Sigmoid colon (tissue), 7 donors: Measurements from ENCODE around the gene SLITRK3. TPM values are rescaled to one million over a fixed set of nuclear protein-coding genes. Genes with fewer than 3 reads are reported as not detected.
A peak's percentile ranks its signal among the peaks of the same experiment; 100 is the strongest.

ENCODE experiments used
- DNase-seq: peaks from one replicate; pipeline ENCODE4 v3.0.0-alpha.2; 2019
- H3K27ac ChIP-seq, 4 donors: fragments of 200-600 bp; sonication (generic); one replicate each; pipeline ENCODE4 v1.5.1; 2016 to 2019; ENCODE audit warnings: mild to moderate bottlenecking in 1 of 4
- H3K27me3 ChIP-seq, 3 donors: fragments of 200-600 bp; sonication (generic); one replicate each; pipeline ENCODE4 v1.5.1; 2019; ENCODE audit warnings: mild to moderate bottlenecking in 1 of 3
- H3K36me3 ChIP-seq, 4 donors: fragments of 200-600 bp; sonication (generic); one replicate each; pipeline ENCODE4 v1.5.1; 2016 to 2019
- H3K4me1 ChIP-seq, 4 donors: fragments of 200-600 bp; sonication (generic); one replicate each; pipeline ENCODE4 v1.5.1; 2017 to 2019
- H3K4me3 ChIP-seq, 4 donors: fragments of 200-600 bp; sonication (generic); one replicate each; pipeline ENCODE4 v1.5.1; 2017 to 2019; ENCODE audit warnings: mild to moderate bottlenecking in 2 of 4, moderate library complexity in 1 of 4
- H3K9me3 ChIP-seq, 4 donors: fragments of 200-600 bp in 3 of 4; sonication (generic) in 3 of 4; one replicate each; pipeline versions ENCODE4 v1.5.1 to v1.6.1; 2013 to 2019
- CTCF ChIP-seq, 4 experiments: fragments of 450-650 bp in 3 of 4; fragments of 200-600 bp in 1 of 4; IDR thresholded peaks; one replicate each; pipeline ENCODE4 v1.5.1; 2016 to 2019; ENCODE audit warnings: antibody characterized with exemption in 4 of 4, mild to moderate bottlenecking in 3 of 4, moderate library complexity in 2 of 4
- EP300 ChIP-seq, 4 donors: sonication (generic); formaldehyde crosslinking; IDR thresholded peaks; one replicate each; pipeline ENCODE4 v1.6.1; 2017; ENCODE audit warnings: antibody characterized with exemption in 4 of 4
- POLR2A ChIP-seq, 2 donors: fragments of 450-650 bp; IDR thresholded peaks; one replicate each; pipeline ENCODE4 v1.6.1; 2016; ENCODE audit warnings: antibody characterized with exemption in 2 of 2, mild to moderate bottlenecking in 2 of 2, moderate library complexity in 2 of 2
- POLR2AphosphoS5 ChIP-seq, 4 donors: sonication (generic); formaldehyde crosslinking; IDR thresholded peaks; one replicate each; pipeline ENCODE4 v1.6.1; 2017; ENCODE audit warnings: antibody characterized with exemption in 4 of 4
- WGBS, 2 donors: extraction: QIAGEN DNeasy Blood & Tissue Kit; methylation state at CpG; one replicate each; pipeline ENCODE4 v1.1.7; 2013; 5-methylcytosine and 5-hydroxymethylcytosine counted together
- intact Hi-C: fragments of 100-400 bp; cut with DNase I; formaldehyde crosslinking; loops from one replicate; pipeline ENCODE4 v1.15.1; 2023
- polyA plus RNA-seq, 3 donors: library from polyadenylated mRNA; stranded (reverse); fragments of 200-250 nt; gene quantifications; one replicate each; pipeline ENCODE4 v1.2.3, GENCODE V29; 2013
- total RNA-seq, 4 donors: library from RNA; depleted of rRNA; stranded (reverse); fragments of >200 nt; gene quantifications; one replicate each; pipeline ENCODE4 v1.1.0, GENCODE V29; 2016
- donor health status: healthy with polysubstance abuse.
- donor health status: Bipolar disorder and iron deficiency.
- donor health status: healthy.

SLITRK3 gene
- total and polyA plus RNA-seq, 7 donors = 0.66 to 12.5 (median 5.6) TPM; not detected in 2

GRCh38 chr3:165201964-165202363 lies 5.8 kb upstream of the SLITRK3 start:
- no peak for DNase-seq
- H3K4me3 ChIP-seq = no peak overlapping the region
- TF ChIP-seq POLR2AphosphoS5 (IDR thresholded peaks at IDR 0.05) (no peak), CTCF (IDR thresholded peaks at IDR 0.05) (no peak), POLR2A (IDR thresholded peaks at IDR 0.05) (no peak), EP300 (IDR thresholded peaks at IDR 0.05) (no peak)
- WGBS, 2 donors = 83 to 87% methylated on average over 2 of the region's 2 CpGs
- no peaks in the 10 kb centered on the region for H3K36me3 ChIP-seq
- H3K9me3 ChIP-seq = no peaks in the 10 kb centered on the region
- intact Hi-C loops = no loop called here
- peaks cover 0 to 6% (median 5%) of the 10 kb centered on the region in 4 donors for H3K4me1 ChIP-seq
- H3K27me3 ChIP-seq = peaks cover 0 to 52% (median 14%) of the 10 kb centered on the region in 3 donors
- H3K27ac ChIP-seq = no peak overlapping the region

- 14 to 17% methylated on average over 3 of the region's 3 CpGs for WGBS, 2 donors
- Histone ChIP-seq H3K4me3 (peak overlapping the region in 3 of 4 donors; percentile 49 to 56 (median 54)), H3K36me3 (no peaks in the 10 kb centered on the region), H3K27ac (peak overlapping the region; percentile 27 to 87 (median 55)), H3K9me3 (no peaks in the 10 kb centered on the region), H3K4me1 (peaks cover 0 to 42% (median 29%) of the 10 kb centered on the region in 4 donors), H3K27me3 (peaks cover 10 to 97% (median 36%) of the 10 kb centered on the region in 3 donors)
- intact Hi-C loops = no loop called here
- TF ChIP-seq CTCF (IDR thresholded peaks at IDR 0.05) (no peak), POLR2AphosphoS5 (IDR thresholded peaks at IDR 0.05) (peak in 1 of 4 donors; percentile 11), EP300 (IDR thresholded peaks at IDR 0.05) (no peak), POLR2A (IDR thresholded peaks at IDR 0.05) (no peak)
- no peak for DNase-seq
Measured at GRCh38 chr3:165197481-165197800, 1.3 kb upstream of the SLITRK3 start.

GRCh38 chr3:165196577-165197480 lies 645 bp upstream of the SLITRK3 start:
- peak; percentile 64 for DNase-seq
- peak overlapping the region; percentile 44 to 56 (median 52) for H3K4me3 ChIP-seq
- 4% methylated on average over 50 of the region's 50 CpGs for WGBS, 2 donors
- peaks cover 10 to 95% (median 36%) of the 10 kb centered on the region in 3 donors for H3K27me3 ChIP-seq
- no peaks in the 10 kb centered on the region for H3K36me3 ChIP-seq
- intact Hi-C loops = no loop called here
- TF ChIP-seq EP300 (IDR thresholded peaks at IDR 0.05) (no peak), CTCF (IDR thresholded peaks at IDR 0.05) (peak in 1 of 4 experiments; percentile 20), POLR2A (IDR thresholded peaks at IDR 0.05) (no peak), POLR2AphosphoS5 (IDR thresholded peaks at IDR 0.05) (no peak)
- no peaks in the 10 kb centered on the region for H3K9me3 ChIP-seq
- H3K27ac ChIP-seq = peak overlapping the region; percentile 49 to 87 (median 58)
- H3K4me1 ChIP-seq = peaks cover 0 to 42% (median 29%) of the 10 kb centered on the region in 4 donors

- WGBS, 2 donors = 3 to 7% methylated on average over 18 of the region's 18 CpGs
- TF ChIP-seq POLR2AphosphoS5 (IDR thresholded peaks at IDR 0.05) (no peak), CTCF (IDR thresholded peaks at IDR 0.05) (no peak), POLR2A (IDR thresholded peaks at IDR 0.05) (no peak)
- DNase-seq = no peak
- no peaks in the 10 kb centered on the region for H3K36me3 ChIP-seq
- H3K27me3 ChIP-seq = peaks cover 10 to 79% (median 36%) of the 10 kb centered on the region in 3 donors
- no peaks in the 10 kb centered on the region for H3K9me3 ChIP-seq
- peaks cover 0 to 42% (median 29%) of the 10 kb centered on the region in 4 donors for H3K4me1 ChIP-seq
- peak overlapping the region; percentile 44 to 56 (median 52) for H3K4me3 ChIP-seq
- intact Hi-C loops = no loop called here
- H3K27ac ChIP-seq = peak overlapping the region in 3 of 4 donors; percentile 49 to 87 (median 61)
Measured at GRCh38 chr3:165195241-165195639, 944 bp downstream of the SLITRK3 start.
